ENCODE data around the gene SMIM31.

DNA sequence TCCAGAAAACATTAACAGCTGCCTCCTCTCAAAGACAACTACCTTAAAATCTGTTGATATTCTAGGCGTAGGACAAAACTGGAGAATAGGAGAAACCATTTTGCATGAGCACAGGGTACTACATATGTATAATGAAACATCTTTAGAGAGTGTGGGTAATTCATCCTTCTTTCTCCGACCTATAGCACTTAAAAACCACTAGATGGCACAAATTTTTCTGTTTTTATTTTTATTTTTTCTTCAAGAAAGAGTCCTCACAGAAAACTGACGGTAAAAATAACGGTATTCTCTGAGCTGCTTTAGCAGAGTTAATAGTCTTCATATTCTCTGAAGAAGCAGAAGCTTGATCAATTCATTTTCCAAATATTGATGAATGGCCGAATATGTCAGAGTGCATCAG is 14.6 kb downstream of the SMIM31 start:
- TF ChIP-seq, protein P1, sequence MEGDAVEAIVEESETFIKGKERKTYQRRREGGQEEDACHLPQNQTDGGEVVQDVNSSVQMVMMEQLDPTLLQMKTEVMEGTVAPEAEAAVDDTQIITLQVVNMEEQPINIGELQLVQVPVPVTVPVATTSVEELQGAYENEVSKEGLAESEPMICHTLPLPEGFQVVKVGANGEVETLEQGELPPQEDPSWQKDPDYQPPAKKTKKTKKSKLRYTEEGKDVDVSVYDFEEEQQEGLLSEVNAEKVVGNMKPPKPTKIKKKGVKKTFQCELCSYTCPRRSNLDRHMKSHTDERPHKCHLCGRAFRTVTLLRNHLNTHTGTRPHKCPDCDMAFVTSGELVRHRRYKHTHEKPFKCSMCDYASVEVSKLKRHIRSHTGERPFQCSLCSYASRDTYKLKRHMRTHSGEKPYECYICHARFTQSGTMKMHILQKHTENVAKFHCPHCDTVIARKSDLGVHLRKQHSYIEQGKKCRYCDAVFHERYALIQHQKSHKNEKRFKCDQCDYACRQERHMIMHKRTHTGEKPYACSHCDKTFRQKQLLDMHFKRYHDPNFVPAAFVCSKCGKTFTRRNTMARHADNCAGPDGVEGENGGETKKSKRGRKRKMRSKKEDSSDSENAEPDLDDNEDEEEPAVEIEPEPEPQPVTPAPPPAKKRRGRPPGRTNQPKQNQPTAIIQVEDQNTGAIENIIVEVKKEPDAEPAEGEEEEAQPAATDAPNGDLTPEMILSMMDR (IDR thresholded peaks at IDR 0.05): peak in 1 of 3 experiments; percentile 50
- no peak for TF ChIP-seq POLR2A (IDR thresholded peaks at IDR 0.05)
